DOHH2 (cell line): ENCODE results near the gene GNPDA1.
A peak's percentile ranks its signal among the peaks of the same experiment; 100 is the strongest.

Experiments
- EZH2phosphoT487 ChIP-seq: fragments of 200-600 bp; sonication (generic); IDR thresholded peaks from 2 replicates; pipeline ENCODE4 v1.6.1; 2017; ENCODE audit warnings: borderline replicate concordance, mild to moderate bottlenecking, antibody characterized with exemption, low read length, moderate library complexity, mixed read lengths
- TF ChIP-seq, protein P1 (sequence below): fragments of 200-600 bp; sonication (generic); IDR thresholded peaks from one replicate; pipeline ENCODE4 v1.5.1; 2014; ENCODE audit warnings: antibody characterized with exemption, mild to moderate bottlenecking, low read depth, low read length; ENCODE audit not compliant: poor library complexity, severe bottlenecking

DNA sequence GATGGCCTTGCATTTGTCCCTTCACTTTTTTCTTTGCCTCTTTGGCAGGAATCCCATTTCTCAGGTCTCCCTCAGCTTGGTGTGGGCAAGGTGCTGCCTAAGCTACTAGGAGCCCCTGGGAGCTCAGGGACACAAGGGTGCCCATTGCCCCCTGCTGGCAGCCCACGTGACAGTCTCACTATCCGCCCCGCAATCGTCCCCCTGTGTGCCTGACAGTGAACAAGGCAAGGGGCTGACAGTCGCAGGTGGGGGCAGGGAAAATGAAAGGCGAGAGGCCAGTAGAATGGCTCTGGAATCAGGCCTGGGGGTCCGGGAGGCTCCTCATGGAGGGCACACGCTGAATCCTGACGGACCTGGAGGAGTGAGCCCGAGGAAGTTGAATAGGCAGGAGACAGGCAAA lies 52.8 kb downstream of the GNPDA1 start:
- TF ChIP-seq, protein P1, sequence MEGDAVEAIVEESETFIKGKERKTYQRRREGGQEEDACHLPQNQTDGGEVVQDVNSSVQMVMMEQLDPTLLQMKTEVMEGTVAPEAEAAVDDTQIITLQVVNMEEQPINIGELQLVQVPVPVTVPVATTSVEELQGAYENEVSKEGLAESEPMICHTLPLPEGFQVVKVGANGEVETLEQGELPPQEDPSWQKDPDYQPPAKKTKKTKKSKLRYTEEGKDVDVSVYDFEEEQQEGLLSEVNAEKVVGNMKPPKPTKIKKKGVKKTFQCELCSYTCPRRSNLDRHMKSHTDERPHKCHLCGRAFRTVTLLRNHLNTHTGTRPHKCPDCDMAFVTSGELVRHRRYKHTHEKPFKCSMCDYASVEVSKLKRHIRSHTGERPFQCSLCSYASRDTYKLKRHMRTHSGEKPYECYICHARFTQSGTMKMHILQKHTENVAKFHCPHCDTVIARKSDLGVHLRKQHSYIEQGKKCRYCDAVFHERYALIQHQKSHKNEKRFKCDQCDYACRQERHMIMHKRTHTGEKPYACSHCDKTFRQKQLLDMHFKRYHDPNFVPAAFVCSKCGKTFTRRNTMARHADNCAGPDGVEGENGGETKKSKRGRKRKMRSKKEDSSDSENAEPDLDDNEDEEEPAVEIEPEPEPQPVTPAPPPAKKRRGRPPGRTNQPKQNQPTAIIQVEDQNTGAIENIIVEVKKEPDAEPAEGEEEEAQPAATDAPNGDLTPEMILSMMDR = peak; percentile 60
- no peak for TF ChIP-seq EZH2phosphoT487
